HFF-Myc (cell line): ENCODE data around the gene P3H2.
A peak's percentile ranks its signal among the peaks of the same experiment; 100 is the strongest.
"Not testable (repeated sequence)": the region's sequence is repeated elsewhere in the genome, so short reads cannot be mapped to it uniquely, and the experiment has no call there.

Experiments used
- DNase-seq: peaks from one replicate; pipeline ENCODE4 v3.0.0-alpha.2; 2011; ENCODE audit warnings: low read depth; ENCODE audit errors: extremely low read depth
- H3K4me3 ChIP-seq: replicated peaks from 2 replicates; pipeline ENCODE4 v1.5.1; 2011; ENCODE audit warnings: low read depth, mild to moderate bottlenecking, control low read depth, low read length
- CTCF ChIP-seq: IDR thresholded peaks from 2 replicates; pipeline ENCODE4 v1.5.1; 2012; ENCODE audit warnings: mild to moderate bottlenecking, low read depth, low read length, control low read depth; ENCODE audit errors: missing control alignments

P3H2 gene

GRCh38 chr3:189967254-189967865 is 153.3 kb downstream of the P3H2 start:
- no peak for DNase-seq
- peak; percentile 68 for TF ChIP-seq CTCF
- no peak overlapping the region for H3K4me3 ChIP-seq

GRCh38 chr3:189966843-189967242 is 153.9 kb downstream of the P3H2 start:
- no peak for DNase-seq
- no peak for TF ChIP-seq CTCF
- no peak overlapping the region for H3K4me3 ChIP-seq

DNA sequence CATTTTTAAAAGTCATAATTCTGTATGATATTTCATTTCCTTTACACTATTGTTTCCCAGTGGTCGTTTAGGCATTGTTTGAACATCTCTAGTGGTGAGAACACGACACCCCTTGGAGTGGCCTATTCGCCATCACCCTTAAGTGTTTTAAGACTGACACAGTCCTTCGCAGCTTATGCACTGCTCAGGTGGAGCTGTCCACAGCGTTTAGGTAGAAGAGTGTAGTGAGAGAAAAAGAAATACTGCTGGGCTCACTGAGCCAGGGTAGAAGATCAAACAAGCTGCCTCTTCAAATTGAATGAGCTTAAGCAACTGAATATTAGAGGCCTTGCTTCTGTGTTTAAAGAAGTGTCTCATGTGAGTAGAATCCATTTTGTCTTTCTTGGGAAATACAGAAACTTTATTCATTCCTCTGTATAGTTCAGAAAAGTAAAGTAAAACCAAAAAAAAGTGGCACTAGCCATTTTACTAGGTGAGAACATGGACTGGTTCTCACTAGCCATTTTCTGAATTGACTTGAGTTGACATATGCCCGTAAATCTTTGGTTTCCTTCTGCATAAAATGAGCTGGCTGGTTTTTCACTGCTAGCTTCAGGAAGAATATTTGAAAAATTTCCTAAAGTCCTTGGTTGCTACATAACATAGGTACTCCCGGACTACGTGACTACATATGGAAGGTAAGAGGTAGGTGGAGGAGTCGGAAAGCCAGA is 155.9 kb downstream of the P3H2 start:
- TF ChIP-seq CTCF: no peak
- no peak for DNase-seq
- H3K4me3 ChIP-seq: no peak overlapping the region

- DNase-seq: no peak
- no peak for TF ChIP-seq CTCF
- H3K4me3 ChIP-seq: no peak overlapping the region
Measured at GRCh38 chr3:189962466-189962865, 158.2 kb downstream of the P3H2 start.

GRCh38 chr3:189961522-189962161 is 159.1 kb downstream of the P3H2 start:
- H3K4me3 ChIP-seq: no peak overlapping the region
- peak; percentile 89 for TF ChIP-seq CTCF
- peak; percentile 84 for DNase-seq

- H3K4me3 ChIP-seq, DNase-seq: not testable (repeated sequence)
Measured at GRCh38 chr3:189961086-189961485, 159.6 kb downstream of the P3H2 start.
